K562 (cell line): ENCODE measurements around the gene ARID3B.
"Not testable (repeated sequence)": the region's sequence is repeated elsewhere in the genome, so short reads cannot be mapped to it uniquely, and the experiment has no call there.

ENCODE experiments used
- BMI1 ChIP-seq: fragments of 150-350 bp; IDR thresholded peaks from 2 replicates; pipeline ENCODE4 v1.6.1; 2014; ENCODE audit warnings: low read length
- CTBP1 ChIP-seq: fragments of 450-650 bp; IDR thresholded peaks from 2 replicates; pipeline ENCODE4 v1.6.1; 2016; ENCODE audit warnings: borderline replicate concordance
- HDAC3 ChIP-seq: fragments of 450-650 bp; IDR thresholded peaks from 2 replicates; pipeline ENCODE4 v1.6.1; 2018; ENCODE audit warnings: borderline replicate concordance, mild to moderate bottlenecking, moderate library complexity; ENCODE audit not compliant: partially characterized antibody
- PBX2 ChIP-seq, 2 experiments: IDR thresholded peaks in 1 of 2; conservative IDR thresholded peaks in 1 of 2; 2 replicates each; pipeline ENCODE4 v1.6.1; 2016; ENCODE audit warnings: low read depth in 2 of 2, mild to moderate bottlenecking in 1 of 2, missing compliant biosample characterization in 1 of 2, missing genetic modification characterization in 1 of 2, moderate library complexity in 1 of 2
- POLR2AphosphoS5 ChIP-seq: IDR thresholded peaks from 2 replicates; pipeline ENCODE4 v1.6.1; 2011; ENCODE audit warnings: mild to moderate bottlenecking, low read depth, low read length, moderate library complexity; ENCODE audit not compliant: control insufficient read depth, insufficient read depth

GRCh38 chr15:74629696-74630095 is 88.7 kb downstream of the ARID3B start:
- TF ChIP-seq POLR2AphosphoS5; PBX2 (CRISPR knock-in tag; IDR thresholded peaks at IDR 0.05; ENCODE audit: low read depth); PBX2 (tag; conservative IDR thresholded peaks at IDR 0.05; ENCODE audit: low read depth); CTBP1; BMI1; HDAC3: not testable (repeated sequence)
